ENCODE results near the gene NDFIP2. TPM values are rescaled to one million over a fixed set of nuclear protein-coding genes. Genes with fewer than 3 reads are reported as not detected.

Gene NDFIP2
- polyA plus RNA-seq, 1 of the 3 experiments (the other 2 are of a cell fraction), result 21.4 TPM

- TF ChIP-seq, protein P1, sequence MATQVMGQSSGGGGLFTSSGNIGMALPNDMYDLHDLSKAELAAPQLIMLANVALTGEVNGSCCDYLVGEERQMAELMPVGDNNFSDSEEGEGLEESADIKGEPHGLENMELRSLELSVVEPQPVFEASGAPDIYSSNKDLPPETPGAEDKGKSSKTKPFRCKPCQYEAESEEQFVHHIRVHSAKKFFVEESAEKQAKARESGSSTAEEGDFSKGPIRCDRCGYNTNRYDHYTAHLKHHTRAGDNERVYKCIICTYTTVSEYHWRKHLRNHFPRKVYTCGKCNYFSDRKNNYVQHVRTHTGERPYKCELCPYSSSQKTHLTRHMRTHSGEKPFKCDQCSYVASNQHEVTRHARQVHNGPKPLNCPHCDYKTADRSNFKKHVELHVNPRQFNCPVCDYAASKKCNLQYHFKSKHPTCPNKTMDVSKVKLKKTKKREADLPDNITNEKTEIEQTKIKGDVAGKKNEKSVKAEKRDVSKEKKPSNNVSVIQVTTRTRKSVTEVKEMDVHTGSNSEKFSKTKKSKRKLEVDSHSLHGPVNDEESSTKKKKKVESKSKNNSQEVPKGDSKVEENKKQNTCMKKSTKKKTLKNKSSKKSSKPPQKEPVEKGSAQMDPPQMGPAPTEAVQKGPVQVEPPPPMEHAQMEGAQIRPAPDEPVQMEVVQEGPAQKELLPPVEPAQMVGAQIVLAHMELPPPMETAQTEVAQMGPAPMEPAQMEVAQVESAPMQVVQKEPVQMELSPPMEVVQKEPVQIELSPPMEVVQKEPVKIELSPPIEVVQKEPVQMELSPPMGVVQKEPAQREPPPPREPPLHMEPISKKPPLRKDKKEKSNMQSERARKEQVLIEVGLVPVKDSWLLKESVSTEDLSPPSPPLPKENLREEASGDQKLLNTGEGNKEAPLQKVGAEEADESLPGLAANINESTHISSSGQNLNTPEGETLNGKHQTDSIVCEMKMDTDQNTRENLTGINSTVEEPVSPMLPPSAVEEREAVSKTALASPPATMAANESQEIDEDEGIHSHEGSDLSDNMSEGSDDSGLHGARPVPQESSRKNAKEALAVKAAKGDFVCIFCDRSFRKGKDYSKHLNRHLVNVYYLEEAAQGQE (IDR thresholded peaks at IDR 0.05; ENCODE audit: low read depth, low read length), result no peak
- no peak for TF ChIP-seq RAD21 (IDR thresholded peaks at IDR 0.05; ENCODE audit: low read length)
- TF ChIP-seq MXI1 (IDR thresholded peaks at IDR 0.05; ENCODE audit: low read depth, low read length), result no peak
- TF ChIP-seq, protein P2, sequence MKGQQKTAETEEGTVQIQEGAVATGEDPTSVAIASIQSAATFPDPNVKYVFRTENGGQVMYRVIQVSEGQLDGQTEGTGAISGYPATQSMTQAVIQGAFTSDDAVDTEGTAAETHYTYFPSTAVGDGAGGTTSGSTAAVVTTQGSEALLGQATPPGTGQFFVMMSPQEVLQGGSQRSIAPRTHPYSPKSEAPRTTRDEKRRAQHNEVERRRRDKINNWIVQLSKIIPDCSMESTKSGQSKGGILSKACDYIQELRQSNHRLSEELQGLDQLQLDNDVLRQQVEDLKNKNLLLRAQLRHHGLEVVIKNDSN (IDR thresholded peaks at IDR 0.05; ENCODE audit: borderline replicate concordance, low read depth), result no peak
- TF ChIP-seq FOSL2 (IDR thresholded peaks at IDR 0.05; ENCODE audit: borderline replicate concordance, low read depth), result no peak
- no peak for TF ChIP-seq SMC3 (IDR thresholded peaks at IDR 0.05; ENCODE audit: low read depth, low read length)
- no peak for TF ChIP-seq RXRA (IDR thresholded peaks at IDR 0.05; ENCODE audit: borderline replicate concordance, low read depth)
- TF ChIP-seq, protein P3, sequence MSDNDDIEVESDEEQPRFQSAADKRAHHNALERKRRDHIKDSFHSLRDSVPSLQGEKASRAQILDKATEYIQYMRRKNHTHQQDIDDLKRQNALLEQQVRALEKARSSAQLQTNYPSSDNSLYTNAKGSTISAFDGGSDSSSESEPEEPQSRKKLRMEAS (IDR thresholded peaks at IDR 0.05; ENCODE audit: low read depth), result no peak
- no peak for TF ChIP-seq IRF3 (IDR thresholded peaks at IDR 0.05; ENCODE audit: low read depth, low read length)
- TF ChIP-seq ZBTB33 (IDR thresholded peaks at IDR 0.05; ENCODE audit: borderline replicate concordance, low read depth), result no peak
- no peak for TF ChIP-seq FOXM1 (IDR thresholded peaks at IDR 0.05; ENCODE audit: low read depth)
- TF ChIP-seq PBX3 (IDR thresholded peaks at IDR 0.05), result no peak
- TF ChIP-seq MEF2A (IDR thresholded peaks at IDR 0.05; ENCODE audit: borderline replicate concordance, low read depth), result no peak
- no peak for TF ChIP-seq CHD2 (IDR thresholded peaks at IDR 0.05; ENCODE audit: low read length, partially characterized antibody)
- TF ChIP-seq ELF1 (IDR thresholded peaks at IDR 0.05), result no peak
- TF ChIP-seq GABPA (IDR thresholded peaks at IDR 0.05; ENCODE audit: low read depth), result no peak
- no peak for TF ChIP-seq EP300 (IDR thresholded peaks at IDR 0.05; ENCODE audit: borderline replicate concordance in 1 of 2, low read depth in 1 of 2, low read length in 1 of 2)
- H3K27ac ChIP-seq (ENCODE audit: low read depth in 2 of 2, low read length in 1 of 2), result no peak overlapping the region
- no peak for DNase-seq
- H3K9me3 ChIP-seq, result no peaks in the 10 kb centered on the region
- no peaks in the 10 kb centered on the region for H3K27me3 ChIP-seq (ENCODE audit: insufficient read depth)
- no peaks in the 10 kb centered on the region; a peak in 2 of 4 replicates for H3K4me1 ChIP-seq (ENCODE audit: control insufficient read depth in 1 of 2, insufficient read depth in 2 of 2, low read depth in 1 of 2, low read length in 1 of 2)
- no peaks in the 10 kb centered on the region for H3F3A ChIP-seq (replicated peaks; ENCODE audit: insufficient read depth)
- no peak overlapping the region for H3K4me3 ChIP-seq (ENCODE audit: low read depth in 2 of 2, low read length in 1 of 2)
- H3K9ac ChIP-seq, result no peak overlapping the region
- H4K20me1 ChIP-seq (ENCODE audit: insufficient read depth), result no peaks in the 10 kb centered on the region
- CTCF ChIA-PET, result no interaction called here
- POLR2A ChIA-PET, result no interaction called here
- H2AFZ ChIP-seq (ENCODE audit: low read depth), result no peak overlapping the region
- no peaks in the 10 kb centered on the region for H3K9me2 ChIP-seq
- no peaks in the 10 kb centered on the region for H3K79me2 ChIP-seq (ENCODE audit: insufficient read depth)
- no peaks in the 10 kb centered on the region for H3K36me3 ChIP-seq (replicated peaks in 1 of 2; ENCODE audit: control insufficient read depth in 1 of 2, insufficient read depth in 2 of 2, low read length in 1 of 2)
- H3K4me2 ChIP-seq, result no peak overlapping the region
- 84% methylated on average over 2 of the region's 2 CpGs for WGBS (ENCODE audit: low lambda C conversion rate)
These were observed 122.0 kb downstream of the NDFIP2 start for GRCh38 chr13:79602936-79603335.
